Sigmoid colon (tissue), 7 donors: ENCODE data around the gene BCL2L12. TPM values are rescaled to one million over a fixed set of nuclear protein-coding genes. Genes with fewer than 3 reads are reported as not detected.

ENCODE experiments used
- DNase-seq: peaks from one replicate; pipeline ENCODE4 v3.0.0-alpha.2; 2019
- H3K27ac ChIP-seq, 4 donors: fragments of 200-600 bp; sonication (generic); one replicate each; pipeline ENCODE4 v1.5.1; 2016 to 2019; ENCODE audit warnings: mild to moderate bottlenecking in 1 of 4
- H3K27me3 ChIP-seq, 3 donors: fragments of 200-600 bp; sonication (generic); one replicate each; pipeline ENCODE4 v1.5.1; 2019; ENCODE audit warnings: mild to moderate bottlenecking in 1 of 3
- H3K36me3 ChIP-seq, 4 donors: fragments of 200-600 bp; sonication (generic); one replicate each; pipeline ENCODE4 v1.5.1; 2016 to 2019
- H3K4me1 ChIP-seq, 4 donors: fragments of 200-600 bp; sonication (generic); one replicate each; pipeline ENCODE4 v1.5.1; 2017 to 2019
- H3K4me3 ChIP-seq, 4 donors: fragments of 200-600 bp; sonication (generic); one replicate each; pipeline ENCODE4 v1.5.1; 2017 to 2019; ENCODE audit warnings: mild to moderate bottlenecking in 2 of 4, moderate library complexity in 1 of 4
- H3K9me3 ChIP-seq, 4 donors: fragments of 200-600 bp in 3 of 4; sonication (generic) in 3 of 4; one replicate each; pipeline versions ENCODE4 v1.5.1 to v1.6.1; 2013 to 2019
- CTCF ChIP-seq, 4 experiments: fragments of 450-650 bp in 3 of 4; fragments of 200-600 bp in 1 of 4; IDR thresholded peaks; one replicate each; pipeline ENCODE4 v1.5.1; 2016 to 2019; ENCODE audit warnings: antibody characterized with exemption in 4 of 4, mild to moderate bottlenecking in 3 of 4, moderate library complexity in 2 of 4
- EP300 ChIP-seq, 4 donors: sonication (generic); formaldehyde crosslinking; IDR thresholded peaks; one replicate each; pipeline ENCODE4 v1.6.1; 2017; ENCODE audit warnings: antibody characterized with exemption in 4 of 4
- POLR2A ChIP-seq, 2 donors: fragments of 450-650 bp; IDR thresholded peaks; one replicate each; pipeline ENCODE4 v1.6.1; 2016; ENCODE audit warnings: antibody characterized with exemption in 2 of 2, mild to moderate bottlenecking in 2 of 2, moderate library complexity in 2 of 2
- POLR2AphosphoS5 ChIP-seq, 4 donors: sonication (generic); formaldehyde crosslinking; IDR thresholded peaks; one replicate each; pipeline ENCODE4 v1.6.1; 2017; ENCODE audit warnings: antibody characterized with exemption in 4 of 4
- WGBS, 2 donors: extraction: QIAGEN DNeasy Blood & Tissue Kit; methylation state at CpG; one replicate each; pipeline ENCODE4 v1.1.7; 2013; 5-methylcytosine and 5-hydroxymethylcytosine counted together
- intact Hi-C: fragments of 100-400 bp; cut with DNase I; formaldehyde crosslinking; loops from one replicate; pipeline ENCODE4 v1.15.1; 2023
- polyA plus RNA-seq, 3 donors: library from polyadenylated mRNA; stranded (reverse); fragments of 200-250 nt; gene quantifications; one replicate each; pipeline ENCODE4 v1.2.3, GENCODE V29; 2013
- total RNA-seq, 4 donors: library from RNA; depleted of rRNA; stranded (reverse); fragments of >200 nt; gene quantifications; one replicate each; pipeline ENCODE4 v1.1.0, GENCODE V29; 2016
- donor health status: healthy with polysubstance abuse.
- donor health status: Bipolar disorder and iron deficiency.
- donor health status: healthy.

The BCL2L12 gene
- total and polyA plus RNA-seq, 7 donors: 4.6 to 43.6 (median 9.0) TPM

GRCh38 chr19:49696865-49697264 lies 31.1 kb downstream of the BCL2L12 start:
- 87 to 94% methylated on average over 7 of the region's 7 CpGs for WGBS, 2 donors
- no peak for TF ChIP-seq POLR2A (IDR thresholded peaks at IDR 0.05)
- no peak for TF ChIP-seq CTCF (IDR thresholded peaks at IDR 0.05)
- no peak for TF ChIP-seq POLR2AphosphoS5 (IDR thresholded peaks at IDR 0.05)
- TF ChIP-seq EP300 (IDR thresholded peaks at IDR 0.05): no peak

GRCh38 chr19:49699364-49699763 lies 33.6 kb downstream of the BCL2L12 start:
- intact Hi-C loops: no loop called here
- WGBS, 2 donors: 68 to 85% methylated on average over 5 of the region's 5 CpGs

More at GRCh38 chr19:49696865-49697264, 31.1 kb downstream of the BCL2L12 start:
- Histone ChIP-seq H3K27ac (no peak overlapping the region), H3K4me1 (no peaks in the 10 kb centered on the region), H3K9me3 (no peaks in the 10 kb centered on the region), H3K36me3 (no peaks in the 10 kb centered on the region), H3K27me3 (peaks cover 0 to 10% (median 8%) of the 10 kb centered on the region in 3 donors), H3K4me3 (no peak overlapping the region)
- no peak for DNase-seq
- intact Hi-C loops: no loop called here

GRCh38 chr19:49700563-49700962 lies 34.8 kb downstream of the BCL2L12 start:
- Histone ChIP-seq H3K27me3 (peaks cover 0 to 6% (median 6%) of the 10 kb centered on the region in 3 donors), H3K9me3 (no peaks in the 10 kb centered on the region), H3K36me3 (no peaks in the 10 kb centered on the region), H3K4me1 (no peaks in the 10 kb centered on the region), H3K27ac (no peak overlapping the region), H3K4me3 (no peak overlapping the region)
- intact Hi-C loops: no loop called here
- no peak for DNase-seq
- TF ChIP-seq EP300 (IDR thresholded peaks at IDR 0.05): no peak
- TF ChIP-seq CTCF (IDR thresholded peaks at IDR 0.05): no peak
- TF ChIP-seq POLR2A (IDR thresholded peaks at IDR 0.05): no peak
- no peak for TF ChIP-seq POLR2AphosphoS5 (IDR thresholded peaks at IDR 0.05)
- WGBS, 2 donors: 53 to 65% methylated on average over 11 of the region's 11 CpGs

More at GRCh38 chr19:49699364-49699763, 33.6 kb downstream of the BCL2L12 start:
- no peak overlapping the region for H3K27ac ChIP-seq
- H3K4me3 ChIP-seq: no peak overlapping the region
- no peaks in the 10 kb centered on the region for H3K4me1 ChIP-seq
- H3K9me3 ChIP-seq: no peaks in the 10 kb centered on the region
- TF ChIP-seq POLR2A (IDR thresholded peaks at IDR 0.05) (no peak), POLR2AphosphoS5 (IDR thresholded peaks at IDR 0.05) (no peak), CTCF (IDR thresholded peaks at IDR 0.05) (no peak), EP300 (IDR thresholded peaks at IDR 0.05) (no peak)
- peaks cover 0 to 6% (median 6%) of the 10 kb centered on the region in 3 donors for H3K27me3 ChIP-seq
- no peaks in the 10 kb centered on the region for H3K36me3 ChIP-seq
- DNase-seq: no peak

- Histone ChIP-seq H3K9me3 (no peaks in the 10 kb centered on the region), H3K36me3 (no peaks in the 10 kb centered on the region), H3K4me1 (no peaks in the 10 kb centered on the region), H3K4me3 (no peak overlapping the region), H3K27me3 (peaks cover 0 to 6% (median 6%) of the 10 kb centered on the region in 3 donors), H3K27ac (no peak overlapping the region)
- no peak for TF ChIP-seq CTCF (IDR thresholded peaks at IDR 0.05)
- TF ChIP-seq EP300 (IDR thresholded peaks at IDR 0.05): no peak
- no peak for TF ChIP-seq POLR2A (IDR thresholded peaks at IDR 0.05)
- TF ChIP-seq POLR2AphosphoS5 (IDR thresholded peaks at IDR 0.05): no peak
- 17 to 47% methylated on average over 40 of the region's 40 CpGs for WGBS, 2 donors
- no peak for DNase-seq
- intact Hi-C loops: no loop called here
Observed at GRCh38 chr19:49701271-49701786, 35.6 kb downstream of the BCL2L12 start.
